Right atrium auricular region (tissue), 2 donors: ENCODE measurements around the gene FAM180A. TPM values are rescaled to one million over a fixed set of nuclear protein-coding genes. Genes with fewer than 3 reads are reported as not detected.

ENCODE experiments used
- DNase-seq: peaks from one replicate; pipeline ENCODE4 v3.0.0-alpha.2; 2019; ENCODE audit warnings: low spot score
- H3K27ac ChIP-seq, 2 donors: fragments of 200-600 bp; sonication (generic); 1 replicate in 1 of 2; 2 replicates in 1 of 2; pipeline ENCODE4 v1.5.1; 2016 to 2019
- H3K27me3 ChIP-seq, 2 donors: fragments of 200-600 bp; sonication (generic); one replicate each; pipeline versions ENCODE4 v1.5.1 to v1.6.0; 2017 to 2019
- H3K36me3 ChIP-seq: fragments of 200-600 bp; sonication (generic); one replicate; pipeline ENCODE4 v1.5.1; 2016
- H3K4me1 ChIP-seq, 2 donors: fragments of 200-600 bp; sonication (generic); one replicate each; pipeline versions ENCODE4 v1.5.1 to v1.6.0; 2017 to 2019
- H3K4me3 ChIP-seq, 2 donors: fragments of 200-600 bp; sonication (generic); 1 replicate in 1 of 2; 2 replicates in 1 of 2; pipeline ENCODE4 v1.5.1; 2017 to 2019; ENCODE audit warnings: mild to moderate bottlenecking in 1 of 2, moderate library complexity in 1 of 2
- H3K9me3 ChIP-seq, 2 donors: fragments of 200-600 bp; sonication (generic); one replicate each; pipeline ENCODE4 v1.5.1; 2019
- CTCF ChIP-seq, 2 donors: fragments of 200-600 bp; sonication (generic); IDR thresholded peaks; one replicate each; pipeline ENCODE4 v1.5.1; 2019; ENCODE audit warnings: antibody characterized with exemption in 2 of 2
- total RNA-seq, 2 donors: library from RNA; depleted of rRNA; stranded (reverse); fragments of >200 nt; gene quantifications; one replicate each; pipeline ENCODE4 v1.1.0, GENCODE V29; 2016

Gene FAM180A
- total RNA-seq, 2 donors from 2014 or later = 4.0 to 5.9 TPM

GRCh38 chr7:135791543-135792362, 43.1 kb upstream of the FAM180A start:
- H3K36me3 ChIP-seq = no peaks in the 10 kb centered on the region
- no peaks in the 10 kb centered on the region for H3K4me1 ChIP-seq
- no peaks in the 10 kb centered on the region for H3K9me3 ChIP-seq
- H3K4me3 ChIP-seq = no peak overlapping the region
- no peak for TF ChIP-seq CTCF (IDR thresholded peaks at IDR 0.05)
- no peaks in the 10 kb centered on the region for H3K27me3 ChIP-seq
- peak; percentile 46 for DNase-seq
- H3K27ac ChIP-seq = no peak overlapping the region

- peak; percentile 42 for DNase-seq
- no peak for TF ChIP-seq CTCF (IDR thresholded peaks at IDR 0.05)
- no peaks in the 10 kb centered on the region for H3K36me3 ChIP-seq
Measured at GRCh38 chr7:135790371-135790977, 41.9 kb upstream of the FAM180A start.

GRCh38 chr7:135789956-135790355, 41.3 kb upstream of the FAM180A start:
- H3K4me1 ChIP-seq = no peaks in the 10 kb centered on the region
- H3K36me3 ChIP-seq = no peaks in the 10 kb centered on the region
- no peaks in the 10 kb centered on the region for H3K9me3 ChIP-seq
- H3K27me3 ChIP-seq = no peaks in the 10 kb centered on the region
- no peak overlapping the region for H3K4me3 ChIP-seq
- H3K27ac ChIP-seq = no peak overlapping the region
- no peak for TF ChIP-seq CTCF (IDR thresholded peaks at IDR 0.05)
- no peak for DNase-seq

More at GRCh38 chr7:135790371-135790977, 41.9 kb upstream of the FAM180A start:
- Histone ChIP-seq H3K4me3 (no peak overlapping the region), H3K9me3 (no peaks in the 10 kb centered on the region), H3K27me3 (no peaks in the 10 kb centered on the region), H3K27ac (no peak overlapping the region), H3K4me1 (no peaks in the 10 kb centered on the region)

GRCh38 chr7:135789431-135789830, 40.8 kb upstream of the FAM180A start:
- Histone ChIP-seq H3K27me3 (no peaks in the 10 kb centered on the region), H3K4me1 (no peaks in the 10 kb centered on the region), H3K9me3 (no peaks in the 10 kb centered on the region), H3K27ac (no peak overlapping the region), H3K36me3 (no peaks in the 10 kb centered on the region), H3K4me3 (no peak overlapping the region)
- TF ChIP-seq CTCF (IDR thresholded peaks at IDR 0.05) = no peak
- DNase-seq = no peak

- Histone ChIP-seq H3K27ac (no peak overlapping the region), H3K27me3 (no peaks in the 10 kb centered on the region), H3K9me3 (no peaks in the 10 kb centered on the region), H3K4me3 (no peak overlapping the region), H3K4me1 (no peaks in the 10 kb centered on the region), H3K36me3 (no peaks in the 10 kb centered on the region)
- DNase-seq = no peak
- TF ChIP-seq CTCF (IDR thresholded peaks at IDR 0.05) = no peak
Measured at GRCh38 chr7:135786911-135787310, 38.3 kb upstream of the FAM180A start.
